K562 (cell line): ENCODE measurements around the gene LAG3. TPM values are rescaled to one million over a fixed set of nuclear protein-coding genes. Genes with fewer than 3 reads are reported as not detected.

Experiments used
- AFF1 ChIP-seq, 2 experiments: fragments of 450-650 bp; IDR thresholded peaks; 2 replicates each; pipeline ENCODE4 v1.6.1; 2018; ENCODE audit warnings: mild to moderate bottlenecking in 2 of 2, low read depth in 1 of 2; ENCODE audit not compliant: partially characterized antibody in 2 of 2
- BRF2 ChIP-seq: IDR thresholded peaks from 3 replicates; pipeline ENCODE4 v1.6.1; 2011; ENCODE audit warnings: borderline replicate concordance, mild to moderate bottlenecking; ENCODE audit not compliant: insufficient read length, insufficient read depth
- CTBP1 ChIP-seq: fragments of 450-650 bp; IDR thresholded peaks from 2 replicates; pipeline ENCODE4 v1.6.1; 2016; ENCODE audit warnings: borderline replicate concordance
- CUX1 ChIP-seq: fragments of 200-800 bp; sonication (Bioruptor generic); IDR thresholded peaks from 2 replicates; pipeline ENCODE4 v1.6.1; 2016; ENCODE audit warnings: missing genetic modification characterization, missing compliant biosample characterization
- DNMT1 ChIP-seq: fragments of 450-650 bp; IDR thresholded peaks from 2 replicates; pipeline ENCODE4 v1.6.1; 2016; ENCODE audit warnings: antibody characterized with exemption, mild to moderate bottlenecking
- EP400 ChIP-seq: fragments of 450-650 bp; IDR thresholded peaks from 2 replicates; pipeline ENCODE4 v1.6.1; 2017; ENCODE audit warnings: antibody characterized with exemption, mild to moderate bottlenecking, moderate library complexity
- MYBL2 ChIP-seq, 2 experiments: fragments of 450-650 bp in 1 of 2; sonication (generic) in 1 of 2; formaldehyde crosslinking in 1 of 2; IDR thresholded peaks; 2 replicates each; pipeline versions ENCODE4 v1.6.1 to v1.8.1; 2017 to 2022; ENCODE audit warnings: borderline replicate concordance in 1 of 2, inconsistent platforms in 1 of 2, low read depth in 1 of 2, mild to moderate bottlenecking in 1 of 2, missing genetic modification reagents in 1 of 2, moderate library complexity in 1 of 2
- PHTF2 ChIP-seq: fragments of 250-450 bp; sonication (Bioruptor Pico); IDR thresholded peaks from 2 replicates; pipeline ENCODE4 v1.5.0; 2021; ENCODE audit warnings: mild to moderate bottlenecking
- PURB ChIP-seq: sonication (generic); formaldehyde crosslinking; IDR thresholded peaks from 2 replicates; pipeline ENCODE4 v1.9.0; 2021; ENCODE audit warnings: low read depth, mild to moderate bottlenecking, missing genetic modification reagents
- TRIM28 ChIP-seq: fragments of 450-650 bp; IDR thresholded peaks from 2 replicates; pipeline ENCODE4 v1.6.1; 2017
- ZBED1 ChIP-seq: IDR thresholded peaks from 2 replicates; pipeline ENCODE4 v1.6.1; 2014
- ZNF23 ChIP-seq: fragments of 250-450 bp; sonication (Bioruptor Pico); IDR thresholded peaks from 2 replicates; pipeline ENCODE4 v1.4.0; 2020; ENCODE audit warnings: mild to moderate bottlenecking
- ZNF253 ChIP-seq: fragments of 250-450 bp; sonication (Bioruptor Pico); conservative IDR thresholded peaks from 2 replicates; pipeline ENCODE4 v1.6.1; 2021; ENCODE audit warnings: mild to moderate bottlenecking
- ZNF57 ChIP-seq: fragments of 450-650 bp; formaldehyde crosslinking; IDR thresholded peaks from 2 replicates; pipeline ENCODE4 v1.4.0; 2020; ENCODE audit warnings: mild to moderate bottlenecking, moderate library complexity
- polyA plus RNA-seq, 8 experiments: library from polyadenylated mRNA; depleted of rRNA in 4 of 8; stranded (reverse) in 5 of 8; unstranded in 3 of 8; fragments of >200 nt; fragmentation: Nextera tagmentation in 2 of 8; fragmentation: Illumina TruSeq in 1 of 8; extraction: Ambion mirVana in 2 of 8; extraction: Trizol in 1 of 8; gene quantifications; 2 replicates each; pipeline versions ENCODE4 v1.2.1 to v1.2.3, GENCODE V29; 2011 to 2014; ENCODE audit warnings: inconsistent platforms in 1 of 8, missing spikeins in 1 of 8
- total RNA-seq, 7 experiments: library from RNA; depleted of rRNA in 6 of 7; stranded (reverse); fragments of >200 nt in 6 of 7; fragmentation: Illumina TruSeq in 2 of 7; extraction: Trizol in 2 of 7; gene quantifications; 2 replicates each; pipeline versions ENCODE4 v1.2.1 to v1.2.3, GENCODE V29; 2011 to 2021; ENCODE audit warnings: low replicate concordance in 1 of 7
- TF ChIP-seq, protein P1 (sequence below): sonication (generic); formaldehyde crosslinking; IDR thresholded peaks from 2 replicates; pipeline ENCODE4 v1.8.1; 2022; ENCODE audit warnings: missing genetic modification reagents

The LAG3 gene
- total and polyA plus RNA-seq, 9 of the 15 experiments (the other 6 are each of a cell fraction or from before 2014, with no cell fraction given) = 0.07 to 0.66 (median 0.09) TPM; not detected in 1

- TF ChIP-seq AFF1 (IDR thresholded peaks at IDR 0.05; ENCODE audit: low read depth in 1 of 2, partially characterized antibody in 2 of 2) (peak in 1 of 2 experiments; percentile 58), ZNF253 (CRISPR knock-in tag) (no peak), PURB (CRISPR knock-in tag) (no peak), ZBED1 (no peak), TRIM28 (0 out of 2 replicates have a peak, but pooled peaks have one; percentile 10), PHTF2 (no peak), CTBP1 (peak; percentile 54; the same call in 1 of the 2 replicates), MYBL2 (IDR thresholded peaks at IDR 0.05; ENCODE audit: low read depth) (peak; percentile 76), MYBL2 (CRISPR knock-in tag; IDR thresholded peaks at IDR 0.05; ENCODE audit: borderline replicate concordance) (no peak), BRF2 (no peak), ZNF57 (CRISPR knock-in tag) (no peak), EP400 (peak; percentile 96), CUX1 (CRISPR knock-in tag) (no peak), DNMT1 (0 out of 2 replicates have a peak, but pooled peaks have one; percentile 69), ZNF23 (no peak)
- TF ChIP-seq, protein P1, sequence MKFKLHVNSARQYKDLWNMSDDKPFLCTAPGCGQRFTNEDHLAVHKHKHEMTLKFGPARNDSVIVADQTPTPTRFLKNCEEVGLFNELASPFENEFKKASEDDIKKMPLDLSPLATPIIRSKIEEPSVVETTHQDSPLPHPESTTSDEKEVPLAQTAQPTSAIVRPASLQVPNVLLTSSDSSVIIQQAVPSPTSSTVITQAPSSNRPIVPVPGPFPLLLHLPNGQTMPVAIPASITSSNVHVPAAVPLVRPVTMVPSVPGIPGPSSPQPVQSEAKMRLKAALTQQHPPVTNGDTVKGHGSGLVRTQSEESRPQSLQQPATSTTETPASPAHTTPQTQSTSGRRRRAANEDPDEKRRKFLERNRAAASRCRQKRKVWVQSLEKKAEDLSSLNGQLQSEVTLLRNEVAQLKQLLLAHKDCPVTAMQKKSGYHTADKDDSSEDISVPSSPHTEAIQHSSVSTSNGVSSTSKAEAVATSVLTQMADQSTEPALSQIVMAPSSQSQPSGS (CRISPR knock-in tag) = no peak
These were observed 48.5 kb upstream of the LAG3 start, which contains the start of gene COPS7A (continued) for GRCh38 chr12:6723607-6724408.
